K562 (cell line): ENCODE results near the gene ARHGAP26.
"Not testable (repeated sequence)": the region's sequence is repeated elsewhere in the genome, so short reads cannot be mapped to it uniquely, and the experiment has no call there.

Experiments
- HOMEZ ChIP-seq: fragments of 250-450 bp; sonication (Bioruptor Pico); IDR thresholded peaks from 2 replicates; pipeline ENCODE4 v1.4.0; 2020; ENCODE audit warnings: mild to moderate bottlenecking, moderate library complexity
- MAZ ChIP-seq, 2 experiments: fragments of 450-650 bp in 1 of 2; sonication (generic) in 1 of 2; formaldehyde crosslinking; IDR thresholded peaks in 1 of 2; conservative IDR thresholded peaks in 1 of 2; 2 replicates each; pipeline versions ENCODE4 v1.4.0 to v1.5.0; 2020; ENCODE audit warnings: mild to moderate bottlenecking in 1 of 2, missing genetic modification reagents in 1 of 2
- NR2C2 ChIP-seq, 2 experiments: fragments of 200-800 bp in 1 of 2; sonication (Bioruptor generic) in 1 of 2; sonication (generic) in 1 of 2; formaldehyde crosslinking in 1 of 2; IDR thresholded peaks; 2 replicates each; pipeline versions ENCODE4 v1.6.1 to v1.8.0; 2016 to 2022; ENCODE audit warnings: mild to moderate bottlenecking in 1 of 2, missing compliant biosample characterization in 1 of 2, missing genetic modification characterization in 1 of 2, missing genetic modification reagents in 1 of 2
- POLR2AphosphoS5 ChIP-seq: IDR thresholded peaks from 2 replicates; pipeline ENCODE4 v1.6.1; 2011; ENCODE audit warnings: mild to moderate bottlenecking, low read depth, low read length, moderate library complexity; ENCODE audit not compliant: control insufficient read depth, insufficient read depth
- SMARCC2 ChIP-seq: fragments of 450-650 bp; IDR thresholded peaks from 2 replicates; pipeline ENCODE4 v1.6.1; 2017; ENCODE audit warnings: antibody characterized with exemption, moderate library complexity, mild to moderate bottlenecking, low read depth
- SNIP1 ChIP-seq: fragments of 450-650 bp; IDR thresholded peaks from 2 replicates; pipeline ENCODE4 v1.7.1; 2017; ENCODE audit warnings: low read depth, mild to moderate bottlenecking
- TEAD4 ChIP-seq, 2 experiments: sonication (generic) in 1 of 2; formaldehyde crosslinking in 1 of 2; IDR thresholded peaks; 2 replicates each; pipeline versions ENCODE4 v1.6.1 to v1.8.0; 2012 to 2022; ENCODE audit warnings: borderline replicate concordance in 1 of 2, inconsistent platforms in 1 of 2, low read length in 1 of 2, mild to moderate bottlenecking in 1 of 2, missing genetic modification reagents in 1 of 2
- ZNF133 ChIP-seq: fragments of 250-450 bp; sonication (Bioruptor Pico); IDR thresholded peaks from 2 replicates; pipeline ENCODE4 v1.4.0; 2020; ENCODE audit warnings: mild to moderate bottlenecking
- TF ChIP-seq, protein P1 (sequence below): fragments of 250-450 bp; sonication (Bioruptor Pico); IDR thresholded peaks from 2 replicates; pipeline ENCODE4 v1.8.0; 2021; ENCODE audit warnings: moderate library complexity, mild to moderate bottlenecking, inconsistent platforms
- TF ChIP-seq, protein P2 (sequence below), 2 experiments: fragments of 450-650 bp; formaldehyde crosslinking in 1 of 2; IDR thresholded peaks; 2 replicates each; pipeline versions ENCODE4 v1.4.0 to v1.6.1; 2014 to 2020; ENCODE audit warnings: mild to moderate bottlenecking in 2 of 2, borderline replicate concordance in 1 of 2, low read depth in 1 of 2
- TF ChIP-seq, protein P3 (sequence below), 2 experiments: fragments of 450-650 bp in 1 of 2; sonication (generic) in 1 of 2; formaldehyde crosslinking in 1 of 2; IDR thresholded peaks in 1 of 2; conservative IDR thresholded peaks in 1 of 2; 2 replicates each; pipeline versions ENCODE4 v1.6.1 to v1.8.1; 2016 to 2023; ENCODE audit warnings: mild to moderate bottlenecking in 2 of 2, moderate library complexity in 2 of 2, inconsistent platforms in 1 of 2, missing genetic modification reagents in 1 of 2

- TF ChIP-seq, protein P1, sequence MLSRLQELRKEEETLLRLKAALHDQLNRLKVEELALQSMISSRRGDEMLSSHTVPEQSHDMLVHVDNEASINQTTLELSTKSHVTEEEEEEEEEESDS (CRISPR knock-in tag), result not testable (repeated sequence)
- TF ChIP-seq NR2C2 (CRISPR knock-in tag; IDR thresholded peaks at IDR 0.05); NR2C2 (tag; IDR thresholded peaks at IDR 0.05); MAZ (CRISPR knock-in tag; conservative IDR thresholded peaks at IDR 0.05 in 1 of 2, IDR thresholded peaks at IDR 0.05 in 1 of 2); ZNF133 (CRISPR knock-in tag); POLR2AphosphoS5; SNIP1; TEAD4 (IDR thresholded peaks at IDR 0.05; ENCODE audit: low read length); TEAD4 (CRISPR knock-in tag; IDR thresholded peaks at IDR 0.05; ENCODE audit: borderline replicate concordance); HOMEZ (CRISPR knock-in tag); SMARCC2: not testable (repeated sequence)
- TF ChIP-seq, protein P2, sequence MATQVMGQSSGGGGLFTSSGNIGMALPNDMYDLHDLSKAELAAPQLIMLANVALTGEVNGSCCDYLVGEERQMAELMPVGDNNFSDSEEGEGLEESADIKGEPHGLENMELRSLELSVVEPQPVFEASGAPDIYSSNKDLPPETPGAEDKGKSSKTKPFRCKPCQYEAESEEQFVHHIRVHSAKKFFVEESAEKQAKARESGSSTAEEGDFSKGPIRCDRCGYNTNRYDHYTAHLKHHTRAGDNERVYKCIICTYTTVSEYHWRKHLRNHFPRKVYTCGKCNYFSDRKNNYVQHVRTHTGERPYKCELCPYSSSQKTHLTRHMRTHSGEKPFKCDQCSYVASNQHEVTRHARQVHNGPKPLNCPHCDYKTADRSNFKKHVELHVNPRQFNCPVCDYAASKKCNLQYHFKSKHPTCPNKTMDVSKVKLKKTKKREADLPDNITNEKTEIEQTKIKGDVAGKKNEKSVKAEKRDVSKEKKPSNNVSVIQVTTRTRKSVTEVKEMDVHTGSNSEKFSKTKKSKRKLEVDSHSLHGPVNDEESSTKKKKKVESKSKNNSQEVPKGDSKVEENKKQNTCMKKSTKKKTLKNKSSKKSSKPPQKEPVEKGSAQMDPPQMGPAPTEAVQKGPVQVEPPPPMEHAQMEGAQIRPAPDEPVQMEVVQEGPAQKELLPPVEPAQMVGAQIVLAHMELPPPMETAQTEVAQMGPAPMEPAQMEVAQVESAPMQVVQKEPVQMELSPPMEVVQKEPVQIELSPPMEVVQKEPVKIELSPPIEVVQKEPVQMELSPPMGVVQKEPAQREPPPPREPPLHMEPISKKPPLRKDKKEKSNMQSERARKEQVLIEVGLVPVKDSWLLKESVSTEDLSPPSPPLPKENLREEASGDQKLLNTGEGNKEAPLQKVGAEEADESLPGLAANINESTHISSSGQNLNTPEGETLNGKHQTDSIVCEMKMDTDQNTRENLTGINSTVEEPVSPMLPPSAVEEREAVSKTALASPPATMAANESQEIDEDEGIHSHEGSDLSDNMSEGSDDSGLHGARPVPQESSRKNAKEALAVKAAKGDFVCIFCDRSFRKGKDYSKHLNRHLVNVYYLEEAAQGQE (IDR thresholded peaks at IDR 0.05; ENCODE audit: borderline replicate concordance), result not testable (repeated sequence)
- TF ChIP-seq, protein P2 (CRISPR knock-in tag; IDR thresholded peaks at IDR 0.05; ENCODE audit: low read depth), result not testable (repeated sequence)
- TF ChIP-seq, protein P3, sequence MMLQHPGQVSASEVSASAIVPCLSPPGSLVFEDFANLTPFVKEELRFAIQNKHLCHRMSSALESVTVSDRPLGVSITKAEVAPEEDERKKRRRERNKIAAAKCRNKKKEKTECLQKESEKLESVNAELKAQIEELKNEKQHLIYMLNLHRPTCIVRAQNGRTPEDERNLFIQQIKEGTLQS (IDR thresholded peaks at IDR 0.05), result not testable (repeated sequence)
- TF ChIP-seq, protein P3 (CRISPR knock-in tag; conservative IDR thresholded peaks at IDR 0.05), result not testable (repeated sequence)
Observed at GRCh38 chr5:142928999-142929398, 158.8 kb downstream of the ARHGAP26 start.
